Spinal cord (tissue), 10 donors: ENCODE results near the gene TMCC1. TPM values are rescaled to one million over a fixed set of nuclear protein-coding genes. Genes with fewer than 3 reads are reported as not detected.

Experiments used
- DNase-seq, 6 donors: peaks; one replicate each; pipeline versions ENCODE4 v3.0.0 to v3.0.0-alpha.2; 2013 to 2015; ENCODE audit warnings: low spot score in 6 of 6, low read depth in 4 of 6
- H3K27ac ChIP-seq: one replicate; pipeline ENCODE4 v1.5.1; 2013; ENCODE audit warnings: low read depth, low read length, control low read depth
- H3K27me3 ChIP-seq: one replicate; pipeline ENCODE4 v1.6.1; 2013; ENCODE audit warnings: low read length; ENCODE audit not compliant: control insufficient read depth, insufficient read depth
- H3K36me3 ChIP-seq: one replicate; pipeline ENCODE4 v1.6.1; 2013; ENCODE audit warnings: low read length; ENCODE audit not compliant: control insufficient read depth, insufficient read depth
- H3K4me1 ChIP-seq: one replicate; pipeline ENCODE4 v1.6.1; 2013; ENCODE audit warnings: low read length; ENCODE audit not compliant: control insufficient read depth, insufficient read depth
- H3K4me3 ChIP-seq: one replicate; pipeline ENCODE4 v1.5.1; 2013; ENCODE audit warnings: low read depth, low read length, control low read depth
- H3K9me3 ChIP-seq: one replicate; pipeline ENCODE4 v1.6.1; 2013; ENCODE audit warnings: low read length; ENCODE audit not compliant: control insufficient read depth, insufficient read depth
- WGBS: methylation state at CpG from one replicate; pipeline ENCODE4 v1.1.5; 2013; ENCODE audit warnings: missing lambda C conversion rate; ENCODE audit not compliant: insufficient coverage; 5-methylcytosine and 5-hydroxymethylcytosine counted together
- long read RNA-seq, 4 donors: transcript quantifications; one replicate each; lab custom pipeline, GENCODE V29; 2026
- polyA plus RNA-seq, 2 donors: library from polyadenylated mRNA; unstranded; fragments of 120-200 nt; gene quantifications; one replicate each; pipeline ENCODE4 v1.2.1, GENCODE V29; 2013; ENCODE audit not compliant: insufficient read length in 2 of 2
- total RNA-seq, 2 donors: library from RNA; depleted of rRNA in 1 of 2; stranded (reverse); fragments of 120-200 nt in 1 of 2; fragments of >200 nt in 1 of 2; gene quantifications; one replicate each; pipeline versions ENCODE4 v1.2.3 to v1.2.4, GENCODE V29; 2013 to 2014
- donor health status: healthy.

Gene TMCC1
- total RNA-seq (10 to 100 TPM; 34.1 to 48.7 TPM), polyA plus RNA-seq (10 to 100 TPM; 40.1 to 49.1 TPM)
- long read RNA-seq, donor 1, full-length matches to known transcripts = 2 of 2 reads
- long read RNA-seq, donor 1, partial matches to known transcripts = 0 of 2 reads
- long read RNA-seq, donor 1, other reads (novel, unspliced or antisense) = 0 of 2 reads
- long read RNA-seq, donor 2 = 0 reads
- long read RNA-seq, donor 3, partial matches to known transcripts = 0 of 1 reads
- long read RNA-seq, donor 3, other reads (novel, unspliced or antisense) = 0 of 1 reads
- long read RNA-seq, donor 4 = 0 reads

GRCh38 chr3:129893581-129894070 lies at the start of gene TMCC1:
Gene TMCC1, minus strand, starts transcription at chr3:129893711.
- H3K4me1 ChIP-seq = peaks cover 15% of the 10 kb centered on the region
- H3K4me3 ChIP-seq = peak within 1 kb of the TSS; percentile 91
- peak; percentile 77 to 97 (median 86) for DNase-seq
- H3K36me3 ChIP-seq = no peaks in the 10 kb centered on the region
- H3K27me3 ChIP-seq = no peaks in the 10 kb centered on the region
- H3K27ac ChIP-seq = peak within 1 kb of the TSS; percentile 90
- WGBS = 0% methylated on average over 53 of the region's 60 CpGs
- no peaks in the 10 kb centered on the region for H3K9me3 ChIP-seq

GRCh38 chr3:129943020-129943419 lies 49.5 kb upstream of the TMCC1 start:
- Histone ChIP-seq H3K27ac (no peak overlapping the region), H3K4me3 (no peak overlapping the region), H3K27me3 (no peaks in the 10 kb centered on the region), H3K9me3 (no peaks in the 10 kb centered on the region), H3K36me3 (no peaks in the 10 kb centered on the region), H3K4me1 (no peaks in the 10 kb centered on the region)
- DNase-seq = no peak
- 89% methylated on average over 3 of the region's 3 CpGs for whole genome bisulfite sequencing

- Histone ChIP-seq H3K27me3 (no peaks in the 10 kb centered on the region), H3K27ac (no peak overlapping the region), H3K4me3 (no peak overlapping the region), H3K4me1 (peaks cover 5% of the 10 kb centered on the region), H3K9me3 (no peaks in the 10 kb centered on the region), H3K36me3 (no peaks in the 10 kb centered on the region)
- WGBS = 13% methylated on average over 7 of the region's 7 CpGs
- DNase-seq = peak; percentile 46 to 89 (median 68)
These were observed 48.8 kb upstream of the TMCC1 start for GRCh38 chr3:129942296-129942695.

GRCh38 chr3:129940086-129940485 lies 46.6 kb upstream of the TMCC1 start:
- WGBS = 83% methylated on average over 3 of the region's 3 CpGs
- H3K27ac ChIP-seq = no peak overlapping the region

GRCh38 chr3:129938140-129938930 lies 44.8 kb upstream of the TMCC1 start:
- no peaks in the 10 kb centered on the region for H3K9me3 ChIP-seq
- peaks cover 7% of the 10 kb centered on the region for H3K4me1 ChIP-seq
- no peaks in the 10 kb centered on the region for H3K27me3 ChIP-seq
- DNase-seq = no peak
- no peak overlapping the region for H3K27ac ChIP-seq
- H3K4me3 ChIP-seq = no peak overlapping the region
- no peaks in the 10 kb centered on the region for H3K36me3 ChIP-seq
- 87% methylated on average over 8 of the region's 8 CpGs for WGBS

More at GRCh38 chr3:129940086-129940485, 46.6 kb upstream of the TMCC1 start:
- no peak for DNase-seq
- H3K4me1 ChIP-seq = peaks cover 7% of the 10 kb centered on the region
- H3K27me3 ChIP-seq = no peaks in the 10 kb centered on the region
- no peak overlapping the region for H3K4me3 ChIP-seq
- no peaks in the 10 kb centered on the region for H3K9me3 ChIP-seq
- H3K36me3 ChIP-seq = no peaks in the 10 kb centered on the region

GRCh38 chr3:129937717-129938116 lies 44.2 kb upstream of the TMCC1 start:
- H3K4me1 ChIP-seq = peaks cover 7% of the 10 kb centered on the region
- H3K36me3 ChIP-seq = no peaks in the 10 kb centered on the region
- WGBS = 82% methylated on average over 9 of the region's 9 CpGs
- DNase-seq = no peak
- H3K27me3 ChIP-seq = no peaks in the 10 kb centered on the region
- no peak overlapping the region for H3K4me3 ChIP-seq
- no peak overlapping the region for H3K27ac ChIP-seq
- no peaks in the 10 kb centered on the region for H3K9me3 ChIP-seq

GRCh38 chr3:129936757-129937156 lies 43.2 kb upstream of the TMCC1 start:
- H3K27me3 ChIP-seq = no peaks in the 10 kb centered on the region
- H3K4me1 ChIP-seq = peaks cover 7% of the 10 kb centered on the region
- H3K27ac ChIP-seq = no peak overlapping the region
- H3K36me3 ChIP-seq = no peaks in the 10 kb centered on the region
- H3K4me3 ChIP-seq = peak overlapping the region; percentile 22
- DNase-seq = peak in 2 of 6 donors; percentile 54 to 56
- H3K9me3 ChIP-seq = no peaks in the 10 kb centered on the region
- 10% methylated on average over 6 of the region's 6 CpGs for WGBS

- Histone ChIP-seq H3K36me3 (no peaks in the 10 kb centered on the region), H3K27me3 (no peaks in the 10 kb centered on the region), H3K4me3 (no peak overlapping the region), H3K4me1 (peaks cover 7% of the 10 kb centered on the region), H3K9me3 (peaks cover 3% of the 10 kb centered on the region), H3K27ac (no peak overlapping the region)
- WGBS = 28% methylated on average over 15 of the region's 20 CpGs
- peak; percentile 21 to 86 (median 46) for DNase-seq
These were observed 41.0 kb upstream of the TMCC1 start for GRCh38 chr3:129934234-129935123.

GRCh38 chr3:129933471-129933870 lies 40.0 kb upstream of the TMCC1 start:
- no peaks in the 10 kb centered on the region for H3K27me3 ChIP-seq
- H3K4me3 ChIP-seq = no peak overlapping the region
- H3K27ac ChIP-seq = no peak overlapping the region
- no peak for DNase-seq
- WGBS = 95% methylated on average over 4 of the region's 4 CpGs
- H3K9me3 ChIP-seq = peaks cover 3% of the 10 kb centered on the region
- no peaks in the 10 kb centered on the region for H3K36me3 ChIP-seq
- peaks cover 7% of the 10 kb centered on the region for H3K4me1 ChIP-seq
